Neural crest cell (in vitro differentiated cells): ENCODE data around the gene KIFC1. TPM values are rescaled to one million over a fixed set of nuclear protein-coding genes. Genes with fewer than 3 reads are reported as not detected.

ENCODE experiments used
- DNase-seq: peaks from one replicate; pipeline ENCODE4 v3.0.0; 2021; ENCODE audit warnings: low read depth, mixed read lengths, low spot score
- H3K27ac Mint-ChIP-seq: one replicate; pipeline ENCODE4 v1.8.0; 2021; ENCODE audit warnings: mild to moderate bottlenecking, mixed read lengths; ENCODE audit not compliant: unreplicated experiment
- H3K27me3 Mint-ChIP-seq: 2 replicates; pipeline ENCODE4 v1.8.0; 2021; ENCODE audit warnings: low read depth, mild to moderate bottlenecking, mixed read lengths
- H3K36me3 Mint-ChIP-seq: 2 replicates; pipeline ENCODE4 v1.8.0; 2021; ENCODE audit warnings: low read depth, mild to moderate bottlenecking, mixed read lengths
- H3K4me1 Mint-ChIP-seq: 2 replicates; pipeline ENCODE4 v1.8.0; 2021; ENCODE audit warnings: mixed read lengths
- H3K4me3 Mint-ChIP-seq: one replicate; pipeline ENCODE4 v1.8.0; 2021; ENCODE audit warnings: mild to moderate bottlenecking, mixed read lengths
- H3K9me3 Mint-ChIP-seq: 2 replicates; pipeline ENCODE4 v1.8.0; 2021; ENCODE audit warnings: mixed read lengths
- microRNA-seq: library from miRNA; unstranded; fragments of <30 nt; microRNA quantifications from one replicate; pipeline ENCODE4, GENCODE V29; 2020
- total RNA-seq: library from RNA; stranded (reverse); gene quantifications from 2 replicates; pipeline ENCODE4 v1.2.1, GENCODE V29; 2021
- TF ChIP-seq, protein P1 (sequence below): fragments of 200-600 bp; sonication (generic); conservative IDR thresholded peaks from 2 replicates; pipeline ENCODE4 v1.5.0; 2021; ENCODE audit warnings: antibody characterized with exemption, mild to moderate bottlenecking

The KIFC1 gene
- total RNA-seq, 1 donor from 2014 or later, result 124 TPM

DNA sequence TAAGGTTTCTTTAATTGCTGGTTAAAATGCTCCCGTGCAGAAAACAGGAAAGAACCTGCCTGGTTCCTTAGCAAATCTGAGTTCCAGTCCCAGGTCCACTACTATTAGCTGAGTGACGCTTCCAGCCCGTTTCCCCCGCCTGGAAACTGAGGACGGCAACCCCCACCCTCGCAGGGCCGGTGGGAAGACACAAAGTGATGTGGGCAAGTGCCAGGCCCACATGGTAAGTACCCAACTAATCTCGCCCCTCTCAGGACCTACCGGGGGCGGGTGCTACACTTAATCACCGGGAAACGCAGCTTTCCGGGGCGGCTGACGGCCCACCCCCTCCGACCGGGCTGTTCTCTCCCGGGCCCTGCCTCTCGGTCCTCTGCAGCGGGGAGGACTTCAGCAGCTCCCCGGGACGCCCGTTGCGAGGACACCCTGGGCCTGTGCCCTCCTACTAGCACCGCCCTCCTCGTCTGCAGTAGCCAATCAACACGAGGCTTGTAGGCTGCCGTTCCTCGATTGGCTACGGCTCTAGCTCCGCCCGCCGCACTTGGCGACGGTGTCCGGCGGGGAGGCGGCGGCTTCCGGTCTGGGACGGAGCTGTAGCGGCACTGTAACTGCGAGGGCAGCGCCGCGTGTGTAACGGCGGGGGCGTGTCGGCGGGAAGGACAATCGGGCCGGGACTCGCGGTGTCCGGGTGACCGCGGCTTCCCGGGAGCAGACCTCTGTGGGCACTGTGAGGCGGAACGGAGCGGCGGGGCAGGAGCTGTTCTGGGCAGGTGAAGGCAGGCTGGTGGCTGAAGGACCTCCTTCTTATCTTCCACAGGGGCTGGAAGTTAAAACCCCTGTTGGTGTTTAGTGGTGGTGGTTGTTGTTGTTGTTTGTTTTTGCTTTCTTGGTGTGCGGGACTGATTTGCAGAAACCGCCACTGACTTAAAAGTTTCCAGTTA lies 62.7 kb downstream of the KIFC1 start, which contains the start of gene ZBTB9:
ZBTB9 (plus strand) TSS at position 568 of the 938 bp plus-strand sequence. CDS start 525 bp downstream, outside the sequence.
- Mint-ChIP-seq H3K27me3 (peaks cover 5% of the 10 kb centered on the region), H3K4me3 (peak within 1 kb of the TSS; percentile 96), H3K4me1 (peaks cover 21% of the 10 kb centered on the region), H3K27ac (peak within 1 kb of the TSS; percentile 95), H3K9me3 (peaks cover 3% of the 10 kb centered on the region), H3K36me3 (peaks cover 30% of the 10 kb centered on the region)
- TF ChIP-seq, protein P1, sequence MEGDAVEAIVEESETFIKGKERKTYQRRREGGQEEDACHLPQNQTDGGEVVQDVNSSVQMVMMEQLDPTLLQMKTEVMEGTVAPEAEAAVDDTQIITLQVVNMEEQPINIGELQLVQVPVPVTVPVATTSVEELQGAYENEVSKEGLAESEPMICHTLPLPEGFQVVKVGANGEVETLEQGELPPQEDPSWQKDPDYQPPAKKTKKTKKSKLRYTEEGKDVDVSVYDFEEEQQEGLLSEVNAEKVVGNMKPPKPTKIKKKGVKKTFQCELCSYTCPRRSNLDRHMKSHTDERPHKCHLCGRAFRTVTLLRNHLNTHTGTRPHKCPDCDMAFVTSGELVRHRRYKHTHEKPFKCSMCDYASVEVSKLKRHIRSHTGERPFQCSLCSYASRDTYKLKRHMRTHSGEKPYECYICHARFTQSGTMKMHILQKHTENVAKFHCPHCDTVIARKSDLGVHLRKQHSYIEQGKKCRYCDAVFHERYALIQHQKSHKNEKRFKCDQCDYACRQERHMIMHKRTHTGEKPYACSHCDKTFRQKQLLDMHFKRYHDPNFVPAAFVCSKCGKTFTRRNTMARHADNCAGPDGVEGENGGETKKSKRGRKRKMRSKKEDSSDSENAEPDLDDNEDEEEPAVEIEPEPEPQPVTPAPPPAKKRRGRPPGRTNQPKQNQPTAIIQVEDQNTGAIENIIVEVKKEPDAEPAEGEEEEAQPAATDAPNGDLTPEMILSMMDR, result no peak
- DNase-seq, result peak; percentile 88

DNA sequence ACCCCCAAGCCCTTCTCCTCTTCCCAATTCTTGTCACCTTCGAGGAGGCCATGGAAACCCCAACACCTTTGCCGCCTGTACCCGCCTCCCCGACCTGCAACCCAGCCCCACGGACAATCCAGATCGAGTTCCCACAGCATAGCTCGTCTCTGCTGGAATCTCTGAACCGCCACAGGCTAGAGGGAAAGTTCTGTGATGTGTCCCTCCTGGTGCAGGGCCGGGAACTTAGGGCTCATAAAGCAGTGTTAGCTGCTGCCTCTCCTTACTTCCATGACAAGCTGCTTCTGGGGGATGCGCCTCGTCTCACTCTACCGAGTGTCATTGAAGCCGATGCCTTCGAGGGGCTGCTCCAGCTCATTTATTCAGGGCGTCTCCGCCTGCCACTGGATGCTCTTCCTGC lies 63.4 kb downstream of the KIFC1 start:
- TF ChIP-seq, protein P1, result no peak
- DNase-seq, result no peak
- peaks cover 30% of the 10 kb centered on the region for H3K36me3 Mint-ChIP-seq
- H3K27ac Mint-ChIP-seq, result peak overlapping the region; percentile 67
- peaks cover 5% of the 10 kb centered on the region for H3K27me3 Mint-ChIP-seq
- peaks cover 21% of the 10 kb centered on the region for H3K4me1 Mint-ChIP-seq
- H3K4me3 Mint-ChIP-seq, result peak overlapping the region; percentile 96
- peaks cover 3% of the 10 kb centered on the region for H3K9me3 Mint-ChIP-seq

DNA sequence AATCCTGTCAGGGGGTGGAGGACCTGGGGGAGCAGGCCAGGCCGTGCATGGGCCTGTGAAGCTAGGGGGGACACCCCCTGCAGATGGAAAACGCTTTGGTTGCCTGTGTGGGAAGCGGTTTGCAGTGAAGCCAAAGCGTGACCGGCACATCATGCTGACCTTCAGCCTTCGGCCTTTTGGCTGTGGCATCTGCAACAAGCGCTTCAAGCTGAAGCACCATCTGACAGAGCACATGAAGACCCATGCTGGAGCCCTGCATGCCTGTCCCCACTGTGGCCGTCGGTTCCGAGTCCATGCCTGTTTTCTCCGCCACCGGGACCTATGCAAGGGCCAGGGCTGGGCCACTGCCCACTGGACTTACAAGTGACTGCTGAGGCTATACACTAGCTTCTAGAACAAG lies 64.5 kb downstream of the KIFC1 start:
- peaks cover 30% of the 10 kb centered on the region for H3K36me3 Mint-ChIP-seq
- no peak for DNase-seq
- H3K4me1 Mint-ChIP-seq, result peaks cover 21% of the 10 kb centered on the region
- TF ChIP-seq, protein P1, result no peak
- H3K9me3 Mint-ChIP-seq, result peaks cover 3% of the 10 kb centered on the region
- peak overlapping the region; percentile 96 for H3K4me3 Mint-ChIP-seq
- no peak overlapping the region for H3K27ac Mint-ChIP-seq
- H3K27me3 Mint-ChIP-seq, result peaks cover 5% of the 10 kb centered on the region

DNA sequence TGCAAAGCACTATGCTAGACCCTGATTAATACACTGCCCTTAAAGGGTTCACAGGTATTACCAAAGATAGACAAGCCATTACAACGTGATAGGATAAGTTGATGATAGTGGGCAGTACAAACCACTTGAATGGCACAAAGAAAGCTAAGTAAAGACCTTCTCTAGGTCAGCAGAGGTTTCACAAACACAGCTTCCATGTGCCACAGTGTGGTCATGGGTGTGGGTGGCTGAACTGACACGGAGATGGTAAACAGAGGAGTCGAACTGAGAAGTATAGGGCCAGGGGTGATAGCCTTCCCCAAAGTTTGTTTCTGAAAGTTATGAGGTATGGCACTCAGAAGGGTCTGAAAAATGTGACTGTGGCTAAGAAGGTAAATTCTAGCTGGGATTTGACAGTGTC lies 67.1 kb downstream of the KIFC1 start:
- Mint-ChIP-seq H3K36me3 (peaks cover 30% of the 10 kb centered on the region), H3K27me3 (peaks cover 18% of the 10 kb centered on the region), H3K4me1 (peaks cover 18% of the 10 kb centered on the region), H3K4me3 (peak overlapping the region; percentile 51), H3K9me3 (peaks cover 3% of the 10 kb centered on the region), H3K27ac (no peak overlapping the region)
- TF ChIP-seq, protein P1, result no peak
- no peak for DNase-seq

DNA sequence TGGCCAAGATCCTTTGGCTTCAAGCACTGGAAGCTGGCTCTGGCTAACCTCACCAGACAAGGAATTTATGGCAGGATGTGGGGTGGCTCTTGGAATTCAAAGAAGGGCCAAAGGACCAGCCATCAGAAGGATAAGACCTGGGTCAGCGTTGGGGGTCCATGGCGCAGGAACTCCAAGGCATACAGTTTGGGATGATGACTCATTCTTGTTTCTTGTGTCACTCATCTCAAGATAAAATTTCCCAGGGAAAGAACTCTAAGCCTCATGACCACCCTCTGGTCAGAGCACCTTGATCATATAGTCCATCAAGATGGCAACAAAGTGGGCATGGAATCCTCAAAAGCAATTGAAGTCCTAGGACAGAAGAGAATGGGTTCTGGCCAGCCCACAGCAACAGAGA lies 67.6 kb downstream of the KIFC1 start:
- peaks cover 13% of the 10 kb centered on the region for H3K4me1 Mint-ChIP-seq
- TF ChIP-seq, protein P1, result no peak
- H3K27ac Mint-ChIP-seq, result no peak overlapping the region
- no peak for DNase-seq
- H3K4me3 Mint-ChIP-seq, result peak overlapping the region; percentile 51
- H3K36me3 Mint-ChIP-seq, result peaks cover 30% of the 10 kb centered on the region
- peaks cover 19% of the 10 kb centered on the region for H3K27me3 Mint-ChIP-seq
- peaks cover 3% of the 10 kb centered on the region for H3K9me3 Mint-ChIP-seq

Small RNA genes lying within 50 kb of the gene (microRNA-seq; reads per million reads assigned to microRNA genes)
- 4.1 reads per million for gene MIR5004

Other genes with a start within 250 kb of the KIFC1 start
- 4.2 and 5.9 TPM in 2 replicates for gene COL11A2, start 199.4 kb upstream of the KIFC1 start, total RNA-seq
- gene RXRB, start 191.2 kb upstream of the KIFC1 start, total RNA-seq, result 31.8 and 33.1 TPM in 2 replicates
- gene SLC39A7, start 191.0 kb upstream of the KIFC1 start, total RNA-seq, result 95.7 and 103 TPM in 2 replicates
- 3.3 and 4.4 TPM in 2 replicates for gene HSD17B8, start 187.2 kb upstream of the KIFC1 start, total RNA-seq
- 61.2 and 61.7 TPM in 2 replicates for gene RING1, start 183.3 kb upstream of the KIFC1 start, total RNA-seq
- gene VPS52, start 119.9 kb upstream of the KIFC1 start, total RNA-seq, result 53.2 and 57.3 TPM in 2 replicates
- 2,299 and 2,407 TPM in 2 replicates for gene RPS18, start 119.7 kb upstream of the KIFC1 start, total RNA-seq
- 2.0 and 2.8 TPM in 2 replicates for gene B3GALT4, start 114.7 kb upstream of the KIFC1 start, total RNA-seq
- gene WDR46, start 102.6 kb upstream of the KIFC1 start, total RNA-seq, result 54.5 and 60.6 TPM in 2 replicates
- 54.9 and 61.4 TPM in 2 replicates for gene PFDN6, start 102.2 kb upstream of the KIFC1 start, total RNA-seq
- gene RGL2, start 92.9 kb upstream of the KIFC1 start, total RNA-seq, result 51.9 and 56.0 TPM in 2 replicates
- 15.4 and 16.2 TPM in 2 replicates for gene TAPBP, start 77.7 kb upstream of the KIFC1 start, total RNA-seq
- 23.0 and 23.4 TPM in 2 replicates for gene ZBTB22, start 74.1 kb upstream of the KIFC1 start, total RNA-seq
- gene DAXX, start 68.9 kb upstream of the KIFC1 start, total RNA-seq, result 85.0 and 88.2 TPM in 2 replicates
- 63.5 and 70.5 TPM in 2 replicates for gene PHF1, start 19.2 kb downstream of the KIFC1 start, total RNA-seq
- 319 and 326 TPM in 2 replicates for gene CUTA, start 26.3 kb downstream of the KIFC1 start, total RNA-seq
- 72.4 and 73.5 TPM in 2 replicates for gene SYNGAP1, start 28.2 kb downstream of the KIFC1 start, total RNA-seq
- gene ZBTB9, start 62.8 kb downstream of the KIFC1 start, total RNA-seq, result 18.4 and 21.1 TPM in 2 replicates
- gene BAK1, start 188.5 kb downstream of the KIFC1 start, total RNA-seq, result 29.9 and 32.9 TPM in 2 replicates
- gene ITPR3, start 229.5 kb downstream of the KIFC1 start, total RNA-seq, result 16.0 TPM in 2 replicates